Endothelial cell of umbilical vein (primary cell): Measurements from ENCODE around the gene IYD. TPM values are rescaled to one million over a fixed set of nuclear protein-coding genes. Genes with fewer than 3 reads are reported as not detected.

ENCODE experiments used
- BruUV-seq: library from RNA; stranded (reverse); fragments of 400-500 nt; replicated peaks from 2 replicates; lab custom pipeline; 2021; lab: Mats Ljungman, UMichigan
- CTCF ChIA-PET: fragments of 300-600, 350-600 bp; sonication (Branson Sonifier 250); formaldehyde crosslinking; loops from one replicate; lab custom pipeline; 2021; ENCODE audit warnings: antibody characterized with exemption, inconsistent platforms; lab: Charles Lee
- POLR2A ChIA-PET: fragments of 300-600, 350-600 bp; sonication (Branson Sonifier 250); formaldehyde crosslinking; loops from one replicate; lab custom pipeline; 2021; ENCODE audit warnings: antibody characterized with exemption, inconsistent platforms; lab: Charles Lee
- DNase-seq: peaks from one replicate; pipeline ENCODE4 v3.0.0-alpha.2; 2011; ENCODE audit warnings: low read depth, low spot score
- FAIRE-seq: peaks from 2 replicates; lab custom pipeline; 2011; peaks lifted over from hg19 to GRCh38; lab: Jason Lieb, UNC
- H2AFZ ChIP-seq: 2 replicates; pipeline ENCODE4 v1.6.0; 2012; ENCODE audit warnings: low read depth, low read length, control low read depth, inconsistent platforms
- H3K27ac ChIP-seq: 2 replicates; pipeline ENCODE4 v1.5.1; 2011; ENCODE audit warnings: low read depth, mild to moderate bottlenecking, control low read depth, low read length, moderate library complexity; ENCODE audit not compliant: insufficient read depth
- H3K27me3 ChIP-seq, 2 experiments: 2 replicates each; pipeline versions ENCODE4 v1.6.0 to v1.6.1; 2011; ENCODE audit warnings: low read length in 2 of 2, mixed read lengths in 1 of 2; ENCODE audit not compliant: control insufficient read depth in 2 of 2, insufficient read depth in 2 of 2
- H3K36me3 ChIP-seq, 2 experiments: 2 replicates in 1 of 2; 3 replicates in 1 of 2; pipeline ENCODE4 v1.5.1; 2011; ENCODE audit warnings: low read length in 2 of 2, mild to moderate bottlenecking in 1 of 2, moderate library complexity in 1 of 2; ENCODE audit not compliant: control insufficient read depth in 2 of 2, insufficient read depth in 2 of 2; ENCODE audit errors: extremely low read depth in 1 of 2
- H3K4me1 ChIP-seq: 3 replicates; pipeline ENCODE4 v1.5.1; 2011; ENCODE audit warnings: mild to moderate bottlenecking, low read length; ENCODE audit not compliant: control insufficient read depth, insufficient read depth; ENCODE audit errors: extremely low read depth
- H3K4me2 ChIP-seq: 2 replicates; pipeline ENCODE4 v1.6.1; 2011; ENCODE audit warnings: low read length, control low read depth, mixed read lengths; ENCODE audit not compliant: insufficient read depth
- H3K4me3 ChIP-seq, 3 experiments: fragments of 200-600 bp in 1 of 3; sonication (generic), shearing (Covaris generic) in 1 of 3; replicated peaks in 1 of 3; 2 replicates each; pipeline ENCODE4 v1.5.1; 2011 to 2016; ENCODE audit warnings: control low read depth in 3 of 3, low read length in 3 of 3, mild to moderate bottlenecking in 2 of 3, inconsistent platforms in 1 of 3, low read depth in 1 of 3, moderate library complexity in 1 of 3; ENCODE audit not compliant: insufficient read depth in 1 of 3
- H3K79me2 ChIP-seq: 2 replicates; pipeline ENCODE4 v1.6.0; 2012; ENCODE audit warnings: low read length, inconsistent platforms; ENCODE audit not compliant: control insufficient read depth, insufficient read depth
- H3K9ac ChIP-seq: replicated peaks from 2 replicates; pipeline ENCODE3; 2011; ENCODE audit warnings: low read length, control low read depth; ENCODE audit not compliant: insufficient read depth; ENCODE audit errors: extremely low read depth
- H3K9me1 ChIP-seq: replicated peaks from 3 replicates; pipeline ENCODE4 v1.6.0; 2011; ENCODE audit warnings: mild to moderate bottlenecking, low read length; ENCODE audit not compliant: control insufficient read depth, insufficient read depth; ENCODE audit errors: extremely low read depth
- H3K9me3 ChIP-seq: replicated peaks from 2 replicates; pipeline ENCODE4 v1.5.1; 2012; ENCODE audit warnings: low read length, inconsistent platforms; ENCODE audit not compliant: control insufficient read depth, insufficient read depth
- H4K20me1 ChIP-seq: replicated peaks from 2 replicates; pipeline ENCODE3; 2011; ENCODE audit warnings: mild to moderate bottlenecking, low read length; ENCODE audit not compliant: control insufficient read depth, insufficient read depth; ENCODE audit errors: extremely low read depth
- EZH2 ChIP-seq: IDR thresholded peaks from 2 replicates; pipeline ENCODE4 v1.6.1; 2012; ENCODE audit warnings: borderline replicate concordance, low read depth, mild to moderate bottlenecking, moderate library complexity, low read length, inconsistent platforms; ENCODE audit not compliant: severe bottlenecking
- FOS ChIP-seq: IDR thresholded peaks from 2 replicates; pipeline ENCODE4 v1.6.1; 2011; ENCODE audit warnings: mild to moderate bottlenecking, low read length, moderate library complexity, borderline replicate concordance; ENCODE audit not compliant: insufficient read depth
- GATA2 ChIP-seq: IDR thresholded peaks from 2 replicates; pipeline ENCODE4 v1.7.0; 2011; ENCODE audit warnings: low read depth, mild to moderate bottlenecking, moderate library complexity, mixed read lengths, low read length; ENCODE audit not compliant: insufficient read length, insufficient read depth
- JUN ChIP-seq: IDR thresholded peaks from 2 replicates; pipeline ENCODE4 v1.6.1; 2011; ENCODE audit warnings: borderline replicate concordance, low read depth; ENCODE audit not compliant: insufficient read length, insufficient read depth
- MAX ChIP-seq: IDR thresholded peaks from 2 replicates; pipeline ENCODE4 v1.6.1; 2011; ENCODE audit not compliant: insufficient read depth, insufficient read length
- MYC ChIP-seq: IDR thresholded peaks from one replicate; pipeline ENCODE4 v1.6.1; 2011; ENCODE audit warnings: mild to moderate bottlenecking, low read depth, low read length
- POLR2A ChIP-seq: IDR thresholded peaks from 2 replicates; pipeline ENCODE4 v1.6.1; 2012; ENCODE audit warnings: low read depth, mild to moderate bottlenecking, control low read depth, low read length
- POLR2AphosphoS5 ChIP-seq: IDR thresholded peaks from 2 replicates; pipeline ENCODE4 v1.6.1; 2012; ENCODE audit warnings: low read depth, mild to moderate bottlenecking, control low read depth, low read length, moderate library complexity; ENCODE audit not compliant: insufficient read depth
- dilution Hi-C: fragments of 300-500 bp; cut with MboI; formaldehyde crosslinking; loops from one replicate; pipeline ENCODE4 v1.15.0; 2019; ENCODE audit warnings: low sequenced_read_pairs; ENCODE audit not compliant: extremely low pct_ligation_motif_present
- intact Hi-C: fragments of 100-400 bp; cut with micrococcal nuclease; formaldehyde crosslinking; loops from one replicate; pipeline ENCODE4 v1.10.0; 2022
- polyA plus RNA-seq, 4 experiments: library from polyadenylated mRNA; depleted of rRNA in 3 of 4; stranded (reverse) in 3 of 4; unstranded in 1 of 4; fragments of >200 nt; gene quantifications; 2 replicates each; pipeline versions ENCODE4 v1.2.1 to v1.2.3, GENCODE V29; 2011 to 2012; ENCODE audit warnings: missing spikeins in 1 of 4
- total RNA-seq: library from RNA; stranded (reverse); gene quantifications from 2 replicates; pipeline ENCODE4 v1.2.3, GENCODE V29; 2021
- TF ChIP-seq, protein P1 (sequence below), 2 donors: IDR thresholded peaks; 1 replicate in 1 of 2; 2 replicates in 1 of 2; pipeline ENCODE4 v1.5.1; 2011; ENCODE audit warnings: low read length in 2 of 2, mild to moderate bottlenecking in 2 of 2, moderate library complexity in 2 of 2, control low read depth in 1 of 2, inconsistent platforms in 1 of 2, low read depth in 1 of 2; ENCODE audit not compliant: insufficient read depth in 1 of 2; ENCODE audit errors: extremely low read depth in 1 of 2

Gene IYD
- total and polyA plus RNA-seq, 2 donors (not counting 3 experiments of a cell fraction or from before 2014, with no cell fraction given), result not detected

- no peak for DNase-seq
- ChIA-PET CTCF (no interaction called here), POLR2A (no interaction called here)
- peaks cover 5 to 12% of the 10 kb centered on the region in 2 experiments for H3K27me3 ChIP-seq
- BruUV-seq, result no TSS peak
- H3K9me1 ChIP-seq, result no peaks in the 10 kb centered on the region
- no peaks in the 10 kb centered on the region for H4K20me1 ChIP-seq
- no peaks in the 10 kb centered on the region for H3K36me3 ChIP-seq
- H3K9me3 ChIP-seq, result no peaks in the 10 kb centered on the region
- FAIRE-seq, result no peak
- H3K4me2 ChIP-seq, result no peak overlapping the region
- intact Hi-C loops, result no loop called here
- H3K27ac ChIP-seq, result no peak overlapping the region
- dilution Hi-C loops, result no loop called here
- H3K79me2 ChIP-seq, result no peaks in the 10 kb centered on the region
- no peaks in the 10 kb centered on the region for H3K4me1 ChIP-seq
- H3K4me3 ChIP-seq, result no peak overlapping the region
- no peak overlapping the region for H3K9ac ChIP-seq
- TF ChIP-seq MYC (no peak), GATA2 (no peak), JUN (no peak), POLR2A (no peak), EZH2 (no peak), FOS (no peak), MAX (no peak), POLR2AphosphoS5 (no peak)
- TF ChIP-seq, protein P1, sequence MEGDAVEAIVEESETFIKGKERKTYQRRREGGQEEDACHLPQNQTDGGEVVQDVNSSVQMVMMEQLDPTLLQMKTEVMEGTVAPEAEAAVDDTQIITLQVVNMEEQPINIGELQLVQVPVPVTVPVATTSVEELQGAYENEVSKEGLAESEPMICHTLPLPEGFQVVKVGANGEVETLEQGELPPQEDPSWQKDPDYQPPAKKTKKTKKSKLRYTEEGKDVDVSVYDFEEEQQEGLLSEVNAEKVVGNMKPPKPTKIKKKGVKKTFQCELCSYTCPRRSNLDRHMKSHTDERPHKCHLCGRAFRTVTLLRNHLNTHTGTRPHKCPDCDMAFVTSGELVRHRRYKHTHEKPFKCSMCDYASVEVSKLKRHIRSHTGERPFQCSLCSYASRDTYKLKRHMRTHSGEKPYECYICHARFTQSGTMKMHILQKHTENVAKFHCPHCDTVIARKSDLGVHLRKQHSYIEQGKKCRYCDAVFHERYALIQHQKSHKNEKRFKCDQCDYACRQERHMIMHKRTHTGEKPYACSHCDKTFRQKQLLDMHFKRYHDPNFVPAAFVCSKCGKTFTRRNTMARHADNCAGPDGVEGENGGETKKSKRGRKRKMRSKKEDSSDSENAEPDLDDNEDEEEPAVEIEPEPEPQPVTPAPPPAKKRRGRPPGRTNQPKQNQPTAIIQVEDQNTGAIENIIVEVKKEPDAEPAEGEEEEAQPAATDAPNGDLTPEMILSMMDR (IDR thresholded peaks at IDR 0.05; ENCODE audit: extremely low read depth in 1 of 2, insufficient read depth in 1 of 2, low read depth in 1 of 2, low read length in 2 of 2), result no peak
- no peak overlapping the region for H2AFZ ChIP-seq
Observed at GRCh38 chr6:150319924-150320323, 48.9 kb upstream of the IYD start.
